Right renal cortex interstitium (tissue), 3 donors: ENCODE measurements around the gene GABRR2. TPM values are rescaled to one million over a fixed set of nuclear protein-coding genes. Genes with fewer than 3 reads are reported as not detected.
"Not testable (repeated sequence)": the region's sequence is repeated elsewhere in the genome, so short reads cannot be mapped to it uniquely, and the experiment has no call there.

Source experiments
- DNase-seq, 3 donors: peaks; one replicate each; pipeline ENCODE4 v3.0.0-alpha.2; 2013; ENCODE audit warnings: low read depth in 3 of 3, low spot score in 2 of 3
- polyA plus RNA-seq, 3 donors: library from polyadenylated mRNA; unstranded; fragments of 120-200 nt; gene quantifications; one replicate each; pipeline ENCODE4 v1.2.1, GENCODE V29; 2013; ENCODE audit not compliant: insufficient read length in 3 of 3

Gene GABRR2
- polyA plus RNA-seq, 3 donors: 0.80 to 1.3 (median 1.1) TPM

- no peak for DNase-seq
These were observed 13.9 kb upstream of the GABRR2 start for GRCh38 chr6:89328976-89329375.

- no peak for DNase-seq
These were observed 9.2 kb upstream of the GABRR2 start for GRCh38 chr6:89324304-89324703.

- DNase-seq: no peak
These were observed 8.4 kb upstream of the GABRR2 start for GRCh38 chr6:89323511-89323971.

- DNase-seq: no peak
These were observed 6.3 kb upstream of the GABRR2 start for GRCh38 chr6:89321131-89321970.

GRCh38 chr6:89320012-89320559 lies 5.0 kb upstream of the GABRR2 start:
- DNase-seq: no peak

- DNase-seq: no peak
These were observed 2.0 kb upstream of the GABRR2 start for GRCh38 chr6:89317067-89317466.

- DNase-seq: no peak
These were observed 407 bp downstream of the GABRR2 start for GRCh38 chr6:89314692-89315091.

GRCh38 chr6:89313006-89313405 lies 2.1 kb downstream of the GABRR2 start:
- DNase-seq: no peak

GRCh38 chr6:89311853-89312531 lies 3.1 kb downstream of the GABRR2 start:
- DNase-seq: peak; percentile 38 to 45 (median 43)

GRCh38 chr6:89311530-89311852 lies 3.6 kb downstream of the GABRR2 start:
- DNase-seq: no peak

- DNase-seq: no peak
These were observed 4.2 kb downstream of the GABRR2 start for GRCh38 chr6:89310929-89311328.

GRCh38 chr6:89308525-89309395 lies 6.3 kb downstream of the GABRR2 start:
- DNase-seq: no peak

- not testable (repeated sequence) for DNase-seq
These were observed 10.6 kb downstream of the GABRR2 start for GRCh38 chr6:89304517-89304916.

GRCh38 chr6:89302936-89303335 lies 12.2 kb downstream of the GABRR2 start:
- no peak for DNase-seq

- no peak for DNase-seq
These were observed 12.8 kb downstream of the GABRR2 start for GRCh38 chr6:89302195-89302770.

- DNase-seq: no peak
These were observed 13.4 kb downstream of the GABRR2 start for GRCh38 chr6:89301586-89302194.

- DNase-seq: no peak
These were observed 15.6 kb downstream of the GABRR2 start for GRCh38 chr6:89299466-89299850.

GRCh38 chr6:89298680-89299465 lies 16.2 kb downstream of the GABRR2 start:
- no peak for DNase-seq

- DNase-seq: no peak
These were observed 17.3 kb downstream of the GABRR2 start for GRCh38 chr6:89297695-89298351.
